HepG2 (cell line): ENCODE results near the gene PPM1M. TPM values are rescaled to one million over a fixed set of nuclear protein-coding genes. Genes with fewer than 3 reads are reported as not detected.

ENCODE experiments used
- ATAC-seq: fragments of 200-7000 bp; cut with Tn5 transposase; 3 replicates; pipeline ENCODE4 v1.9.1; 2020; ENCODE audit warnings: mild to moderate bottlenecking, moderate library complexity
- BruUV-seq: library from RNA; stranded (reverse); fragments of 400-500 nt; replicated peaks from 2 replicates; lab custom pipeline; 2021; lab: Mats Ljungman, UMichigan
- CTCF ChIA-PET: fragments of 300-600 bp; formaldehyde crosslinking; extraction: SDS; loops from one replicate; lab custom pipeline; 2021; ENCODE audit warnings: low total read pairs, inconsistent platforms, low intra/inter-chr PET ratio; lab: Yijun Ruan, JAX
- POLR2A ChIA-PET: fragments of 350-600 bp; sonication (Branson Sonifier 250); formaldehyde crosslinking; loops from one replicate; lab custom pipeline; 2020; ENCODE audit warnings: antibody characterized with exemption, inconsistent platforms; lab: Yijun Ruan, JAX
- DNase-seq: peaks from one replicate; pipeline ENCODE4 v3.0.0-alpha.2; 2015; ENCODE audit warnings: low spot score
- FAIRE-seq: peaks from 3 replicates; lab custom pipeline; 2011; peaks lifted over from hg19 to GRCh38; lab: Jason Lieb, UNC
- H2AFZ ChIP-seq: one replicate; pipeline ENCODE4 v1.6.1; 2011; ENCODE audit warnings: low read length, inconsistent platforms
- H3K27ac ChIP-seq: fragments of 300-600 bp; 3 replicates; pipeline ENCODE4 v1.8.0; 2011; ENCODE audit warnings: mixed run types, mild to moderate bottlenecking, mixed read lengths, low read length, inconsistent platforms; ENCODE audit not compliant: insufficient read depth; ENCODE audit errors: extremely low read length
- H3K27me3 ChIP-seq, 2 experiments: fragments of 200-600 bp in 1 of 2; 2 replicates in 1 of 2; 3 replicates in 1 of 2; pipeline versions ENCODE4 v1.6.0 to v1.8.0; 2011; ENCODE audit warnings: low read length in 2 of 2, mild to moderate bottlenecking in 2 of 2, moderate library complexity in 2 of 2, inconsistent platforms in 1 of 2; ENCODE audit not compliant: insufficient read depth in 2 of 2, control insufficient read depth in 1 of 2
- H3K36me3 ChIP-seq, 2 experiments: fragments of 200-600 bp in 1 of 2; replicated peaks in 1 of 2; 2 replicates in 1 of 2; 3 replicates in 1 of 2; pipeline versions ENCODE4 v1.5.1 to v1.8.0; 2011; ENCODE audit warnings: low read length in 2 of 2, inconsistent platforms in 1 of 2; ENCODE audit not compliant: insufficient read depth in 2 of 2, control insufficient read depth in 1 of 2
- H3K4me1 ChIP-seq: 2 replicates; pipeline ENCODE4 v1.5.1; 2012; ENCODE audit warnings: low read length, inconsistent platforms; ENCODE audit not compliant: insufficient read depth
- H3K4me2 ChIP-seq: 2 replicates; pipeline ENCODE4 v1.6.0; 2011; ENCODE audit warnings: low read depth, low read length, inconsistent platforms
- H3K4me3 ChIP-seq, 3 experiments: fragments of 200-600 bp in 1 of 3; sonication (generic), shearing (Covaris generic) in 1 of 3; replicated peaks in 1 of 3; 2 replicates each; pipeline ENCODE4 v1.5.1; 2011 to 2016; ENCODE audit warnings: low read length in 3 of 3, inconsistent platforms in 2 of 3, low read depth in 2 of 3, mild to moderate bottlenecking in 2 of 3, control low read depth in 1 of 3, mixed read lengths in 1 of 3; ENCODE audit not compliant: insufficient read depth in 1 of 3
- H3K79me2 ChIP-seq: one replicate; pipeline ENCODE4 v1.6.1; 2011; ENCODE audit warnings: low read length, inconsistent platforms; ENCODE audit not compliant: insufficient read depth
- H3K9ac ChIP-seq: 2 replicates; pipeline ENCODE4 v1.6.0; 2011; ENCODE audit warnings: mild to moderate bottlenecking, low read depth, low read length, inconsistent platforms; ENCODE audit not compliant: insufficient read depth
- H3K9me3 ChIP-seq: 2 replicates; pipeline ENCODE4 v1.5.1; 2012; ENCODE audit warnings: mild to moderate bottlenecking, low read length
- H4K20me1 ChIP-seq: 2 replicates; pipeline ENCODE4 v1.6.0; 2011; ENCODE audit warnings: inconsistent platforms, mild to moderate bottlenecking, low read length, moderate library complexity; ENCODE audit not compliant: insufficient read depth
- ARHGAP35 ChIP-seq: sonication (generic); formaldehyde crosslinking; IDR thresholded peaks from 2 replicates; pipeline ENCODE4 v1.9.0; 2022; ENCODE audit warnings: mild to moderate bottlenecking, inconsistent platforms, moderate library complexity, missing genetic modification reagents, borderline replicate concordance
- ELF4 ChIP-seq: sonication (generic); formaldehyde crosslinking; IDR thresholded peaks from 2 replicates; pipeline ENCODE4 v1.5.0; 2020; ENCODE audit warnings: missing genetic modification reagents, mild to moderate bottlenecking, moderate library complexity, borderline replicate concordance
- GATAD2A ChIP-seq: IDR thresholded peaks from 2 replicates; pipeline ENCODE4 v1.6.1; 2016
- ISL2 ChIP-seq: sonication (generic); formaldehyde crosslinking; IDR thresholded peaks from 2 replicates; pipeline ENCODE4 v1.5.0; 2020; ENCODE audit warnings: missing genetic modification reagents
- NFKBIZ ChIP-seq: IDR thresholded peaks from 2 replicates; pipeline ENCODE4 v1.6.1; 2018; ENCODE audit warnings: missing genetic modification reagents, missing compliant biosample characterization
- NFYC ChIP-seq: IDR thresholded peaks from 2 replicates; pipeline ENCODE4 v1.6.1; 2016; ENCODE audit warnings: missing genetic modification reagents, missing compliant biosample characterization
- PHF21A ChIP-seq: sonication (generic); formaldehyde crosslinking; IDR thresholded peaks from 2 replicates; pipeline ENCODE4 v1.5.0; 2020; ENCODE audit warnings: mild to moderate bottlenecking, missing genetic modification reagents
- RCOR2 ChIP-seq: IDR thresholded peaks from 2 replicates; pipeline ENCODE4 v1.6.1; 2016; ENCODE audit warnings: missing biosample characterization, missing genetic modification reagents
- SUZ12 ChIP-seq: fragments of 150-350 bp; IDR thresholded peaks from 2 replicates; pipeline ENCODE4 v1.6.1; 2014; ENCODE audit warnings: low read depth, low read length
- ZFP36 ChIP-seq: fragments of 150-350 bp; IDR thresholded peaks from 2 replicates; pipeline ENCODE4 v1.6.1; 2018; ENCODE audit warnings: borderline replicate concordance, low read length, low read depth; ENCODE audit not compliant: partially characterized antibody
- ZNF207 ChIP-seq: fragments of 450-650 bp; IDR thresholded peaks from 2 replicates; pipeline ENCODE4 v1.6.1; 2016; ENCODE audit warnings: antibody characterized with exemption, borderline replicate concordance
- ZNF446 ChIP-seq: sonication (generic); formaldehyde crosslinking; IDR thresholded peaks from 2 replicates; pipeline ENCODE4 v1.5.0; 2020; ENCODE audit warnings: mild to moderate bottlenecking, missing genetic modification reagents
- WGBS: methylation state at CpG from one replicate; pipeline ENCODE4 v1.1.6; 2017; ENCODE audit warnings: low lambda C conversion rate; 5-methylcytosine and 5-hydroxymethylcytosine counted together
- in situ Hi-C: cut with HindIII; loops from 2 replicates; pipeline ENCODE4 v1.10.0; 2017; ENCODE audit warnings: low pct_unique_long_range_greater_than_20kb; ENCODE audit not compliant: extremely low pct_ligation_motif_present
- intact Hi-C: fragments of 100-400 bp; cut with micrococcal nuclease; formaldehyde crosslinking; loops from one replicate; pipeline ENCODE4 v1.10.0; 2022; ENCODE audit not compliant: unreplicated experiment
- polyA plus RNA-seq, 8 experiments: library from polyadenylated mRNA; depleted of rRNA in 3 of 8; stranded (reverse) in 7 of 8; unstranded in 1 of 8; fragments of >200 nt; fragmentation: Illumina TruSeq in 4 of 8; extraction: Trizol in 4 of 8; gene quantifications; 2 replicates each; pipeline versions ENCODE4 v1.2.1 to v1.2.3, GENCODE V29; 2011 to 2016; ENCODE audit warnings: low read depth in 4 of 8, missing spikeins in 1 of 8, mixed read lengths in 1 of 8; ENCODE audit not compliant: insufficient read depth in 1 of 8
- total RNA-seq, 5 experiments: library from RNA; depleted of rRNA; stranded (reverse); fragments of >200 nt; fragmentation: Illumina TruSeq; extraction: Trizol; gene quantifications; 2 replicates each; pipeline ENCODE4 v1.2.3, GENCODE V29; 2016; ENCODE audit warnings: low read depth in 1 of 5
- TF ChIP-seq, protein P1 (sequence below): sonication (generic); formaldehyde crosslinking; IDR thresholded peaks from 2 replicates; pipeline ENCODE4 v1.5.0; 2020; ENCODE audit warnings: mild to moderate bottlenecking, missing genetic modification reagents

The PPM1M gene
- total and polyA plus RNA-seq, 2 of the 13 experiments (the other 11 are each of a cell fraction or from before 2014, with no cell fraction given), result 2.5 to 5.9 TPM

DNA sequence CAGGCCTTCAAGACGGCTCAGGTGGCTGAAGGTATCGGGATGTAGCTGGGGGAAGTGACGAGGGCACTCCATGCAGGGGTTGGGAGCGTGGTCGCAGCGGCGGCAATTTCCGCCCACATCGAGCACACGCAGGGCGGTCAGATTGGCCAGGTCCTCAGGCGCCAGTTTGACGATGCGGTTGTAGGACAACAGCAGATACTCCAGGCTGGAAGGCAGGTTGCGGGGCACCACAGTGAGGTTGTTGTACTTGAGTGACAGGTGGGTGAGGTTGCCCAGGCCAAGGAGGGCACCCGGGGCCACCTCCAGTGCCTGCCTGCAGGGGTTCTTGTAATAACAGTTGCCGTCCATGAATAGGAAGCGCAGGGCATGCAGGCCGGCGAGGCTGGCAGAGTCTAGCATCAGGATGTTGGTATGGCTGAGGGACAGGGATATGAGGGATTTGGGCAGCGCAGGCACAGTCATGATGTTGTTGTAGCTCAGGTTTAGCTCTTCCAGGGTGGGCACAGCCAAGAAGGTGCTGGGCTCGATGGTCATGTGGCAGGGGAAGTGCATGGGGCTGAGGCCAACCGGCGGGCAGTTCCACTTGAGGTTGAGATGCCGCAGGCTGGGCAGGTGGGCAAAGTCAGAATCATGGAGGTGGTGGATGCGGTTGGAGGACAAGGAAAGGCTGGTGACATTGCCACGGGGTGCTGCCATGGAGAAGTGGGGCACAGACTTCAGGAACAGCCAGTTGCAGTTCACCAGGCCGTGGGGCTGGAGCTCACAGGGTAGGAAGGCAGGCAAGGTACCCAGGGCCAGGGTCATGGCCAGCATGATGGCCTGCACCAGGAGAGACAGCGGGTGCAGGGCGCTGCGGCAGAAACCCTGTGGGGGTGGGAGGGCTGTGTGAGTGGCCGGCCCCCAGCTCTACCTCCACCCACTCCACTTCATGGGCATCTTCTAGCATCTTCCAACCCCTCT is 21.8 kb upstream of the PPM1M start:
- FAIRE-seq, result no peak
- Histone ChIP-seq H3K36me3 (peaks cover 0 to 4% of the 10 kb centered on the region in 2 experiments; a peak in 2 of 5 replicates), H3K4me3 (no peak overlapping the region), H3K4me2 (no peak overlapping the region), H3K79me2 (no peaks in the 10 kb centered on the region), H3K4me1 (peaks cover 32% of the 10 kb centered on the region), H4K20me1 (no peaks in the 10 kb centered on the region), H2AFZ (no peak overlapping the region), H3K27ac (no peak overlapping the region), H3K9ac (no peak overlapping the region), H3K9me3 (no peaks in the 10 kb centered on the region), H3K27me3 (peaks cover 1 to 12% of the 10 kb centered on the region in 2 experiments; a peak in 4 of 5 replicates)
- ATAC-seq, result no peak
- intact Hi-C loops, result loop anchor here (5.0 kb wide), 1 partner anchor 114 kb away; no protein-coding TSS in a partner anchor
- ChIA-PET POLR2A (interaction anchor here (2.4 kb wide), 1 partner anchor 14 kb away, joined by 22 read pairs; the partner anchor contains the start of gene TWF2), CTCF (no interaction called here)
- TF ChIP-seq RCOR2 (CRISPR knock-in tag) (no peak), ISL2 (CRISPR knock-in tag) (no peak), ZFP36 (no peak), ZNF207 (no peak), NFYC (no peak), ZNF446 (CRISPR knock-in tag) (no peak), SUZ12 (no peak), ARHGAP35 (no peak), GATAD2A (CRISPR knock-in tag) (no peak), NFKBIZ (CRISPR knock-in tag) (no peak), PHF21A (CRISPR knock-in tag) (no peak), ELF4 (CRISPR knock-in tag) (no peak)
- TF ChIP-seq, protein P1, sequence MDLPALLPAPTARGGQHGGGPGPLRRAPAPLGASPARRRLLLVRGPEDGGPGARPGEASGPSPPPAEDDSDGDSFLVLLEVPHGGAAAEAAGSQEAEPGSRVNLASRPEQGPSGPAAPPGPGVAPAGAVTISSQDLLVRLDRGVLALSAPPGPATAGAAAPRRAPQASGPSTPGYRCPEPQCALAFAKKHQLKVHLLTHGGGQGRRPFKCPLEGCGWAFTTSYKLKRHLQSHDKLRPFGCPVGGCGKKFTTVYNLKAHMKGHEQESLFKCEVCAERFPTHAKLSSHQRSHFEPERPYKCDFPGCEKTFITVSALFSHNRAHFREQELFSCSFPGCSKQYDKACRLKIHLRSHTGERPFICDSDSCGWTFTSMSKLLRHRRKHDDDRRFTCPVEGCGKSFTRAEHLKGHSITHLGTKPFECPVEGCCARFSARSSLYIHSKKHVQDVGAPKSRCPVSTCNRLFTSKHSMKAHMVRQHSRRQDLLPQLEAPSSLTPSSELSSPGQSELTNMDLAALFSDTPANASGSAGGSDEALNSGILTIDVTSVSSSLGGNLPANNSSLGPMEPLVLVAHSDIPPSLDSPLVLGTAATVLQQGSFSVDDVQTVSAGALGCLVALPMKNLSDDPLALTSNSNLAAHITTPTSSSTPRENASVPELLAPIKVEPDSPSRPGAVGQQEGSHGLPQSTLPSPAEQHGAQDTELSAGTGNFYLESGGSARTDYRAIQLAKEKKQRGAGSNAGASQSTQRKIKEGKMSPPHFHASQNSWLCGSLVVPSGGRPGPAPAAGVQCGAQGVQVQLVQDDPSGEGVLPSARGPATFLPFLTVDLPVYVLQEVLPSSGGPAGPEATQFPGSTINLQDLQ (CRISPR knock-in tag), result no peak
- in situ Hi-C loops, result no loop called here
- WGBS, result 62% methylated on average over 17 of the region's 32 CpGs
- DNase-seq, result no peak
- no TSS peak for BruUV-seq
